Forelimb muscle (tissue), 1 donor: ENCODE results near the gene SYNJ2. TPM values are rescaled to one million over a fixed set of nuclear protein-coding genes. Genes with fewer than 3 reads are reported as not detected.
"Not testable (repeated sequence)": the region's sequence is repeated elsewhere in the genome, so short reads cannot be mapped to it uniquely, and the experiment has no call there.

ENCODE experiments used
- DNase-seq: peaks from one replicate; pipeline ENCODE4 v3.0.0-alpha.2; 2013; ENCODE audit warnings: low read depth
- polyA plus RNA-seq: library from polyadenylated mRNA; unstranded; fragments of 120-200 nt; gene quantifications from one replicate; pipeline ENCODE4 v1.2.1, GENCODE V29; 2013; ENCODE audit not compliant: insufficient read length

The SYNJ2 gene, protein sequence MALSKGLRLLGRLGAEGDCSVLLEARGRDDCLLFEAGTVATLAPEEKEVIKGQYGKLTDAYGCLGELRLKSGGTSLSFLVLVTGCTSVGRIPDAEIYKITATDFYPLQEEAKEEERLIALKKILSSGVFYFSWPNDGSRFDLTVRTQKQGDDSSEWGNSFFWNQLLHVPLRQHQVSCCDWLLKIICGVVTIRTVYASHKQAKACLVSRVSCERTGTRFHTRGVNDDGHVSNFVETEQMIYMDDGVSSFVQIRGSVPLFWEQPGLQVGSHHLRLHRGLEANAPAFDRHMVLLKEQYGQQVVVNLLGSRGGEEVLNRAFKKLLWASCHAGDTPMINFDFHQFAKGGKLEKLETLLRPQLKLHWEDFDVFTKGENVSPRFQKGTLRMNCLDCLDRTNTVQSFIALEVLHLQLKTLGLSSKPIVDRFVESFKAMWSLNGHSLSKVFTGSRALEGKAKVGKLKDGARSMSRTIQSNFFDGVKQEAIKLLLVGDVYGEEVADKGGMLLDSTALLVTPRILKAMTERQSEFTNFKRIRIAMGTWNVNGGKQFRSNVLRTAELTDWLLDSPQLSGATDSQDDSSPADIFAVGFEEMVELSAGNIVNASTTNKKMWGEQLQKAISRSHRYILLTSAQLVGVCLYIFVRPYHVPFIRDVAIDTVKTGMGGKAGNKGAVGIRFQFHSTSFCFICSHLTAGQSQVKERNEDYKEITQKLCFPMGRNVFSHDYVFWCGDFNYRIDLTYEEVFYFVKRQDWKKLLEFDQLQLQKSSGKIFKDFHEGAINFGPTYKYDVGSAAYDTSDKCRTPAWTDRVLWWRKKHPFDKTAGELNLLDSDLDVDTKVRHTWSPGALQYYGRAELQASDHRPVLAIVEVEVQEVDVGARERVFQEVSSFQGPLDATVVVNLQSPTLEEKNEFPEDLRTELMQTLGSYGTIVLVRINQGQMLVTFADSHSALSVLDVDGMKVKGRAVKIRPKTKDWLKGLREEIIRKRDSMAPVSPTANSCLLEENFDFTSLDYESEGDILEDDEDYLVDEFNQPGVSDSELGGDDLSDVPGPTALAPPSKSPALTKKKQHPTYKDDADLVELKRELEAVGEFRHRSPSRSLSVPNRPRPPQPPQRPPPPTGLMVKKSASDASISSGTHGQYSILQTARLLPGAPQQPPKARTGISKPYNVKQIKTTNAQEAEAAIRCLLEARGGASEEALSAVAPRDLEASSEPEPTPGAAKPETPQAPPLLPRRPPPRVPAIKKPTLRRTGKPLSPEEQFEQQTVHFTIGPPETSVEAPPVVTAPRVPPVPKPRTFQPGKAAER (N-terminal part only)
- polyA plus RNA-seq: 8.4 TPM

DNA sequence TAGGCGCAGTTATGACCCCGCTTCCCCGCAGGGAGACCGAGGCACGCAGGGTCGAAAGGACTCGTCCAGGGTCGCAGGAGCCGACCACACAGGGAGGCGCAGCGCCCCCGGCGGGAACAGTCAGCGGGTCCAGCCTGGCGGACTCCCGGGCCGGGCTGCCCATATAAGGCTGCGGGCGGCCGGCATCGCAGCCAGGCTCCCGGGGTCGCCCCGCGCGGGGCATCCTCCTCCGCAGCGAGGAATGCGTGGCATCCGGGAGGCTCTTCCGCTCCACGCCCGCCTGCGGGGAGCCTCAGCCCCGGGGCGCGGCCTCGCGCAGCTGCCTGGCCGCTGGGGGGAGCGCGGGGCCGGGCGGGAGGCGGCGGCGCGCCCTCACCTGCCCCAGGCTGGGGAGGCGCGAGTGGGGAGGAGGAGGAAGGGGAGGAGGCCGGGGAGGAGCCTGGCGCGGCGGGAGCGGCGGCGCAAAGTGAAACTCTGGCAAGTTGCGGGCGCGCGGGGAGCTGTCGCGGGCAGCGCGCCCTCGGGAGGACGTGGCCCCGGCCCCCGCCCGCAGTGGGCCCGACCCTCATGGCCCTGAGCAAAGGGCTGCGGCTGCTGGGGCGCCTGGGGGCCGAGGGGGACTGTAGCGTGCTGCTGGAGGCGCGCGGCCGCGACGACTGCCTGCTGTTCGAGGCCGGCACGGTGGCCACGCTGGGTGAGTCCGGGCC is at the start of gene SYNJ2:
TSS of gene SYNJ2 (plus strand) at position 469 of the 707 bp plus-strand sequence. CDS start at position 568, 99 bp downstream.
- no peak for DNase-seq

DNA sequence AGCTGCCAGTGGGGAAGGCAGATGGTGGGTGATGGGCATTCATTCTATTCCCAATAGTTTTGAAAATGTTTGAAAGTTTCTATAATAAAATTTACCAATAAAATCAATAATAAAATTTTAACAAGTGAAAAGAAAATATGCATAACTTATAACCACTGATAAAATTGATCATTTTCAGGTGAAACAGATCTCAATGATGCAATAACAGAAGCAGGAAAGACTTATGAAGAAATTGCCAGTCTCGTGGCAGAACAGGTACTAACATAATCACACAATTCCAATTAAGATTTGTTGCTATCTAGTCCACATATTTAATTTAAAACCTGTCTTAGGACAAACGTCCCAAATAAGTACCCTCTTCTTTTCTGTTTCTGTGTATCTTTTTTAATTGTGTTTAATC is 45.9 kb upstream of the SYNJ2 start:
- DNase-seq: no peak

GRCh38 chr6:157937318-157937717 is 44.3 kb upstream of the SYNJ2 start:
- no peak for DNase-seq

DNA sequence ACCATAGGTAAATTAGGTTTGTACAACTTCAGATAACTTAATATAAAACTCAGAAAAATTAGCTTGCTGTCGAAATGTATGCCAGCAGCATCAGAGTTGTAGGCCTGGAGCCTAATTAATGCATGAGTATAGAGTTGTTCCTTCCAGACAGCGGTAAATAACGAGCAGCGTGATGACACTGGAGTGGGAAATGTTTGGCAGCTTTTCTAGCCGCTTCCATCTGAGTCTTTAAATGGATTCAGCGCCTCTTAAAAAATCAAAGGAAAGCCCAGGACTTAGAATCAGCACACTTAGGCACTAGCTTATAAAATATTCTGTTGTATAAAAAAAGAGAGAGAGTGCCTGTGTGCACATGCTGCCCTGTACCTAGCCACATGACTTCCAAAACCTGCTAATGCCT is 43.7 kb upstream of the SYNJ2 start:
- DNase-seq: no peak

DNA sequence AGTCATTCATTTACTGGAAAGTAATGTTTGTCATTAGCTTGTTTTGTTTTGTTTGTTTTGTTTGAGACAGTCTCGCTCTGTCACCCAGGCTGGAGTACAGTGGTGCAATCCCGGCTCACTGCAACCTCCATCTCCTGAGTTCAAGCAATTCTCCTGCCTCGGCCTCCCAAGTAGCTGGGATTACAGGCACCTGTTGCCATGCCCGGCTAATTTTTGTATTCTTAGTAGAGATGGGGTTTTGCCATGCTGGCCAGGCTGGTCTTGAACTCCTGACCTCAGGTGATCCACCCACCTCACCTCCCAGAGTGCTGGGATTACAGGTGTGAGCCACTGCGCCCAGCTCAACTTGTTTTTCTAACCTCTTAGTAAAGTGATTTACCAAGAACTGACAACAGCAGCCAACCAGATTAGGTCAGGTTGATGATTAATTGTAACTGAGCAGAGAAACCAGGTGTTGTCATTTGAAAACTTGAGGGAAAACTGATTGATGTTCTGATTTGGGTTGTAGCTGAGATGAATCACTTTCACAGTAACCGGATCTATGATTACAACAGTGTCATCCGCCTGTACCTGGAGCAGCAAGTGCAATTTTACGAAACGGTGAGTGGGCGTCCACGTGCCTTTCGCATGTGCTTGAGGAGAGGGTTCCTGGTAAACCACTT is 41.2 kb upstream of the SYNJ2 start:
- DNase-seq: not testable (repeated sequence)

- no peak for DNase-seq
Observed at GRCh38 chr6:157941101-157941863, 40.4 kb upstream of the SYNJ2 start.

GRCh38 chr6:157942351-157942750 is 39.3 kb upstream of the SYNJ2 start:
- DNase-seq: no peak

DNA sequence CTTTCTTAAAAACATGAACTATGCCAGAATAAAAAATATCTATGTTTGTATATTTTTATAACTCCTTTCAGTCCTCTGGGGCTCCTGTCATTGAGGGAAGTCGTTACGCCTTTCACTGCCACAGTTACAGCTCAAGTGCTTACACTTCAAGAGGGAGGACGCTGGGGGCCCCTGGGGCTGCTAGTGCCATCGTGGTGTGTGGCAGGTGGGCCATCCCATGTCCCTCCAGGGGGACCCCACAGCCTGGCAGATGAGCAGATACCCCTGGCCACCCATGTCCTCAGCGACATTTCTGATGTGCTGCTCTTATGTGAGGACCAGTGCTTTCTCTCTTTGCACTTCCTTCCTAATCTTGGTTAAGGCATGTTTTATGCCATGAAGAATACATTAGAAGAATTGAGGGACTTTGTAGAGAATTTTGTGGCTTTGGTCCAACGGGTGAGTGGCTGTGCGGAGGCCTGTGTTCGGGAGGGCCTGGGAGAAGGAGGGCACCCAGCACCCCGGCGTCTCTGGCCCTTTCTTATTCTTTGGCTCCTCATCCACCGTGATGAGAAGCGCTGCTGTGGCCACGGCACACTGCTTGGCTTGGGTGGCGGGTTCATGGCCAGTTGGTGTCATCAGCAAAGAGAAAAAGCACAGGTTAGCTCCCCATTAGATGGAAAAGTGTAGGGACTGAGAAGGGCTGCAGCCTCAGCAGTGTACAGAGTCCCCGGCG is 38.3 kb upstream of the SYNJ2 start:
- DNase-seq: no peak

DNA sequence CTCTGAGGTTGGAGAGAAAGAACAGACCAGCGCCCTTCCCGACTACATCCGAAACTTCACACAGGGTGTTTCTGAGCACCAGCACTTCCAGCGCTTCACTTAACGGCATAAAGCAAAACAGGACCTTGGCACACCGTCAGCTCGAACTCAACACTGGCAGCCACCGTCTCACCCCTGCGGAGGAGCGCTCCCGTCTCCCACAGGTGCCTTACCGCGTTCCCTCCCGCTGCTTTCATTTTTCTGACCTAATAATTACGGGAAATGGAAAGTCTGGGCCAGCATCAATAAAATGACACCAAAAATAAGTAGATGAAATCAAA is 37.7 kb upstream of the SYNJ2 start:
- no peak for DNase-seq

DNA sequence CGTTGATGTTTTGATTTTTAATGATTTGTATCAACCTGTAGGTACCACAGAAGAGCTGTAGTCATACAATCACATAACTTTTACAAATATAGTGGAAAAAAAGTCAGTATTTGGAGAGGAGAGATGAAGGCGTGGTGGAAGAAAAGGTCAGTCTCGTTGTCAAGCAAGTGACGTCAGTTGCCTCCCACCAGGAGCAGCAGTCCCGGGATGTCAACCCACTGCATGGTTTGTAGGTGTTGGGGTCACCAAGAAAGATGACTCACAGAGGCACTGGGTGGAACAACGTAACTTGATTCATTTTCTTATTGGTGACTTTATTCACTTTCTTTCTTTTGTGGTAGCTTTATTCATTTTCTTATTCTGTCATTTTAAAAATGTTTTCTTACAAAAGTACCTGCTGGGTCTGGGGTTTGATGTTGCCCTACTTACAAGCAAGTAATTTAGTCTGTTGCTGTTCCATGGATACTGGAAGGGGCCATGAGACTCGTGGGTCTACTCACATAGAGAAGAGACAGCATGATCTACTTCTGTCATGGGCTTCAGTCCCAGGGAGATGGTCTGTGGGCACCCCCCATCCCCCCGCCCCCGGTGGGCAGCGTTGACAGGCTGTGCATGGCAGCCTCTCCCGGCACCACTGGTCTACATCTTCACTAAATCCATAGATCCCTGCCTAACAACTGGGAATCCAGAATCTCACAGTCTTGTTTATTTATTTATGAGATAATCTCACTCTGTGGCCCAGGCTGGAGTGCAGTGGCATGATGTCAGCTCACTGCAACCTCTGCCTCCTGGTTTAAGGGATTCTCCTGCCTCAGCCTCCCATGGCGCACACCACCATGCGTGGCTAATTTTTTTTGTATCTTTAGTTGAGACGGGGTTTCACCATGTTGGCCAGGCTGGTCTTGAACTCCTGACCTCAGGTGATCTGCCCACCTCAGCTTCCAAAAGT is 36.4 kb upstream of the SYNJ2 start:
- DNase-seq: no peak

- DNase-seq: no peak
Observed at GRCh38 chr6:157946053-157946617, 35.5 kb upstream of the SYNJ2 start.

GRCh38 chr6:157946865-157947532 is 34.7 kb upstream of the SYNJ2 start:
- no peak for DNase-seq

GRCh38 chr6:157950899-157951298 is 30.8 kb upstream of the SYNJ2 start:
- not testable (repeated sequence) for DNase-seq

DNA sequence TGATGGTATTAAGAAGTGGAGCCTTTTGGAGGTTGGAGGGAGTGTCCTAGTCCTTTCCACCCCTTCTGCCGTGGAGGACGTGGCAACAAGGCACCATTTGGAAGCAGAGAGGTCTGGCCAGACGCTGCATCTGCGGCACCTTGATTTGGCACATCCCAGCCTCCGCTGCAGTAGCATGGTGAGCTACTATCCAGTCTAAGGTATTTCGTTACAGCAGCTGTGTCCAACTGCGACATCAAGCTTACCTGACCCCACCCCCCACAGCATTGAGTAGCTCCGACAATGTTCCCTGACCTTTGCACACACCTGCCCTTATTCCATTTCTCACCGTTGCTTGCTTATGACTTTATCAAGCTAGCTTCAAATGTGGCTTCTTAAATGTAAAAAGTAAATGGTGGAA is 29.8 kb upstream of the SYNJ2 start:
- DNase-seq: no peak

DNA sequence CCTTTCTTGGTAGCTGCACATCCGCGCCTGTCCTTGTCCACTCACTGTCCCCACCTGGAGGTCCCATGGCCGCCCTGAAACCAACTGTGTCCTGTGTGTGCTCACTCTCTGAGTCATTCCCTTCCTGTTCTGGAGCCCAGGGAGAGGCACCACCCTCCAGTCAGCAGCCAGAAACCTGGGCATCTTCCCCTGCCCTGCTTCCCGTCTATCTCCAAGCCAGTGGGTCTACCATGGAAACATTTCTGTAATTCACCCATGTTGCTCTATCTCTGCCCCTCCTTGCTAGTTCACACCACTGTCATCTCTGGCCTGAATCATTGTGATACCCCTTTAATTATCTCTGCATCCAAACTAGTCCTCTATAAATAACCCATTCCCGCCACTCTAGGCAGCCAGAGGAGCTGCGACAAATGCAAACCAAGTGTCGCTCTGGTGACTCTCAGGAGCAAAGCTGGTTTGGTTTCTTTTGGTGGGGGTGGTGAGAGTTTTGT is 28.8 kb upstream of the SYNJ2 start:
- no peak for DNase-seq

DNA sequence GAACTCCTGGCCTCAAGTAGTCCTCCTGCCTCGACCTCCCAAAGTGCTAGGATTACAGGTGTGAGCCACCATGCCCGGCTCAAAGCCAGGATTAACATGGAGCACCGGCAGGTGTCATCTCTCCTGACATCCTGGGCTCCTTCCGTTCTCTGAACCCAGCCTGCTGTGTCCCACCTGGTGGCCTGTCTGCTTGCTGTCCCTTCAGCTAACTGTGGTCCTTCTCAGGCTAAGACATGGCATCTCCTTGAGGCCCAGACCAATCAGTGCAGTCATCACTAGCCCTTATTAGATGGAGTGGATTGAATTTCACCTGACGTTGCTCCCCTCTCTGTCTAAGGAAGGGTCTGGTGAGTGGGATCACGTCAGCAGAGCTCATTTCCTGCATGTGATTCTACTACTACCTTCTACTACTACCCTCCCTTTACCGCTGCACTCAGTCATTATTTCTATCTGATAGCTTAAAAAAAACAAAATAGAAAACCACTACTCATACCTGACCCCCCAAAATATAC is 28.0 kb upstream of the SYNJ2 start:
- DNase-seq: no peak
